GM19099 (cell line): ENCODE results near the gene CEP112.

Experiments
- POLR2A ChIP-seq: IDR thresholded peaks from 3 replicates; pipeline ENCODE4 v1.6.1; 2011; ENCODE audit warnings: low read depth; ENCODE audit not compliant: insufficient read length; ENCODE audit errors: extremely low read depth

The CEP112 gene

DNA sequence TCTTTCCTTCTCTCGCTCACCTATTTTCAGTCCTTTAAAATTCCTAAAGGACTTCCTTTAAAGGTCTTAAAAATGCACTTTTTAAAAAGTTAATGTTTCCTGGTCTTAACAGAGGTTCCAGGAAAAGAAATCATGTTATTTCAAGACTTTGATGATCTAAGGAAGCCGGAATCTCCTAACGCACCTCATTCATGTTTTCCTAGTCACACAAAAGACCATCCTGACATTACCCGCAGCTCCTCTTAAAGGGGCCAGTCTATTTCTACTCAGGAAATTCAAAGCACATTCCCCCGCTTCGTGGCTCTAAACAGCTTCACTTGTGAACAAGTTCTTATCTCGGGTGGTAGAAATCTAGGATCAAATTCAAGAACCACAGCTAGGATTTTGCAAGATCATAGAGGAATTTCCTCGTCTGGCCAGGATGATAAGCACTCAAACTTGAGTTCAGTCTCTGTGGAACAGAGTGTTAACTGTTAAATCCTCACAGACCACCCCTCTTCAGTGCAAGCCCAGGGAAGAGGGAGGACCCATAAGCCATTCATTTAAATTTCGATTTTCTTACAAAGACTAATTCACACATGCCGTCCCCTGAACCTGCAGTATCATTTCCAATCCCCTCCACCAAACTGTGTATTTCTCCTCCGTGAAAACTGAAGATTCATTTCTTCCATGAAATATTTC, 493.4 kb downstream of the CEP112 start:
- TF ChIP-seq POLR2A: no peak

DNA sequence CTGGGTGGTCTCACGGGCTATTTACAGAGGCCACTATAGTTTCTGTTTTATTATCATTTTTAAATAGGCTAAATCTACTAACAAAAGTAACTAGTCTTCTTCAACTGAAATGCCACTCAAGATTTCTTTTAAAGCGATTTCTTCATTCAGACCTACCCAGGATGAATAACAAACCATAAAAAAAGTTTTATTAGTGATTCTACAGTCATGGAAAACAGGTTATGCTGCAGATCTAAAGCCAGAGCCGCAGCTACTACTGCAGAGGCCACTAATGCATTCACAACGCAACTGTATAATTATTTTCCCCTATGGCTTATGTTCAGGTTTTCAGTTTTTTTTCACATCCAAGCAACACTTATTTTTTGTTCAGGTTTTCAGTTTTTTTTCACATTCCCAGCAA, 494.3 kb downstream of the CEP112 start:
- TF ChIP-seq POLR2A: no peak

DNA sequence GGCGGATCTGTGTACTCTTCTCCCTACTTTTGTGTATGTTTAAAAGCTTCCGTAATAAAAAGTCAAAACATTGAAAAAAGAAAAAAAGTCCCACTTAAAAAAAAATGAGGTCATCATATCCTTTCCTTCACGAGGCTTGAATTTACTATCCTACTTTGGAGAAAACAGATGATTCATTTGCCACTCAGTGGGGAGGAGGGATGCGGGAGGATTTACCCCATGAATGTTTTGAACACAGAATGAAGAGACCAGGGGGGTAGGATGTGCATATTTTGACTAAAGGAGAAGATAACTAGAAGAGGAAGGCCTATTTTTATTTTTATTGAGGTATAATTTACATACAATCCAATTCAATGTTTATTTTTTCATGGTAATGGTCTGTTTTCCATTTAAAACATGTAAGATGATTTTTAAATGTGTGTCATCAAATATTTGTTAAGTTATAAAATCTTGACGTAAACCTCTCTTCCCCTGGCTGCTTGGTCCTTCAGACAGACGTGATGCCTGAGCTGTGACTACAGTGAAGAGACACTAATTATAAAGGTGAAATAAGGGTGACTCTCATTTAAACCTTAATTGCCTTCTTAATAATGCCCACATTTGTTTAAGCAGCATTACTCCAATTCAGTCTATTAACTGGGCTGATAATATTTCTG, 495.1 kb downstream of the CEP112 start:
- TF ChIP-seq POLR2A: no peak

DNA sequence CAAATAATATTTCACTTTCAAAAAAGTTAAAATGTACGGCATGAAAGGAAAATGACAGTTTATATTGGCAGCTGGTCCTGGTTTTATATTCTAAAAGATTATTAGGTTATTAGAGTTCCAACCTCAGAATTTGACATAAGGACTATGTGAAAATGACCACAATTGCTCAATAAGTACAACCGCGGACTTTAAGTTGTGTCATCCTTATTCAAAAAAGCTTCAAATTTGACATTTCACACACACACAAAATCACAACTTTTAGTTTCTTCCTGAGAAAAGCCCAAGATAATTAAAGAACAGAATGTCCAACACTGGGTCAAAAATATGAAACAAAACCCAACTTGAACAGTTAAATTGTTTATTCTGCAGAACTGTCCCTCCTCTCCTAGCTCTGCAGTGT, 497.3 kb downstream of the CEP112 start:
- TF ChIP-seq POLR2A: no peak

DNA sequence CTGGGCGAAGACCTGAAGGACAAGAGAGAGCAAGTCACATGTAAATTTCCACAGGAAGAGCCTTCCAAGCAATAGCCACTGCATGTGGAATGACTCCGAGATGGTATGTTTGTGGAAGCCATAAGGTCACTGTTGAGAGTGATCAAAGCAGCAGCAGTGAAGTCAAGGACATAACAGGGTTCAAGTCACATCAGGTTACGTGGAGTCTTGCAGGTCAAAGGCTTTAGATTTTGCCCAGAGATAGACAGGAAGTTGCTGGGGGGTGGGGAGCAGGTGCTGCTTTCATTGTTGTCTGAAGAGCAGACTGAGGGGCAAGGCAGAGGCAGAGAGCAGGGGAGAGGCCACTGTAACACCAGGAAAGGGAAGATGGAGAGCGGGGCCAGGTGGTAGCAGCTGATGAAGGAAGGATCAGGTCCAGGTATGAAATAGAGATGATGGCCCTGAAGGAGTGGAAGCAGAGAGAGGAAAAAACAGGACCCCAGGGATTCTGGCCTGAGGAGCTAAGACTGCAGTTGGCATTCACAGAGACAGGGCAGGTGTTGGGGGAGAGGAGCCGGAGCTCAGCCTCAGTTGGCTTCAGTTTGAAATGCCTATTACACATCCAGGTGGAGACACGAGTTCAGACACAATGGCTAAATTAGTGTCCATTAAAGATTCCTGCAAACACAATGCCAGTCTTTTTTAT, 501.2 kb downstream of the CEP112 start:
- no peak for TF ChIP-seq POLR2A

DNA sequence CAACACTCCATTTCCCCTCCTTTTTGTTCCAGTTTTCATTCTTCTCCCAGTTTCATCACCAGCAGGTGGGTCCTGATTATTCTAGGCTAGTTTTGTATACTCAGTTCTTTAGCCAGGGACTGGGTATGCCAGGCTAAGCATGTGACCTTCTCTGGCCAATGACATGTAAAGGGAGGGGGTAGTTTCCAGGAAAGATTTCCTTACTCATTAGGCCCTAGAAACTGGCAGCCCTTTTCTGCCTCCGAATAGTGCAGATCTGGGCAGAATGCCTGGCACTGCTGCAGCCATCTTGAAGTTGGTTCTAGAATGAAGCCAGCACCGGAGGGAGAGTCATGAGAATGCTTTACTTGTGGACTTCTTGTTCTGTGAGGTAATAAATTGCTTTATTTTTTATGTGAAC, 503.6 kb downstream of the CEP112 start:
- no peak for TF ChIP-seq POLR2A

DNA sequence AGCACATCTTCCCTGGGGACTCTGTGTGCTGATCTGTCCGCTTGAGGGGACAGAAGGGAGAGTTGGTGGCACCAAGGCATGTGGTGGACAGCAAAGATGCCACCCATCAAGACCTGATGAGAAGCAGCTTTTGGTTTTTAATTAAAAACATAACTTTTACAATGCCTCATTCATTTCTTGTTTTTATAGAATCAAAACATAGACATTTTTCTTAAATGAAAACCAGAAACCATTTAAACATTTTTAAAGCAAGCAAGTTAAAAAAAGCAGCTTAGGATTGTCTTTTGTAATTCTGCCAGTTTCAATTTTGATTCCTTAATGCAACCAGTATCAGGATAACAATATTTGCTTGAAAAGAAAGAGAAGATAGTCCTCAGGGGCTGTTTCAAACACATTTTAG, 506.8 kb downstream of the CEP112 start:
- TF ChIP-seq POLR2A: no peak

DNA sequence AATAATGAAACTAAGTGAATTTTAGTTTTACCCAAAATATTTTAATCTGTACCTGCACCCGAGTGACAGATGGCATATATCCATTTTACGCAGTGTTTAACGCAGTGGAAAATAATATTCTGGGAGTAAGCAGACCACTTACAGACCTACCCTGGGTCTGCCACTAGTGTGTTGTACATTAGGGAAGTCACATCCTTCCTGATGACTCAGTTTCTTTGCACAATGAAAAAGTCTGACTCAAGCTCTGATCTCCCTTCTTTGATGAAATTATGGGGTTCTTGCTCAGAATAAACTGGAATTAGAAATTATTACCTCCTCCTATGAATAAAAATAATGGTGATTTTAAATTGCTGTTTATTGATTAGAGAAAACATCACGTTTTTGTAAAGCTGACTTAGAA, 507.3 kb downstream of the CEP112 start:
- TF ChIP-seq POLR2A: no peak

DNA sequence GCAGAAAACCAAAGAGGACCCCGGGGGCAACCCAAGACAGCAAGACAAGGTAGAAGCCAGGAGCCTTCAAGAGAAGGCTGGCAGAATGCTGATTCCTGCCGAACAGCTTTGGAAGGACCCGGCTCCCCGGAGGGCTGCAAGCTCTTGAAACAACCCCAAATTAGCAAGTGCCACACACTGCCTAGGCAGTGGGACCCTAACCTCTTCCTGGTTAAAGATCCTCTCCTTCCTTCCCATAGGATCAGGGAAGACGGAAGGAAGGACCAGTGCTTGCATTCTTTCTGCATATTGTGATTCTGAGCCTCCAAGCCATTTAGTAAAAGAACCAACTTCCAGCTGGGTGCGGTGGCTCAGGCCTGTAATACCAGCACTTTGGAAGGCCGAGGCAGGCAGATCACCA, 508.5 kb downstream of the CEP112 start:
- no peak for TF ChIP-seq POLR2A

DNA sequence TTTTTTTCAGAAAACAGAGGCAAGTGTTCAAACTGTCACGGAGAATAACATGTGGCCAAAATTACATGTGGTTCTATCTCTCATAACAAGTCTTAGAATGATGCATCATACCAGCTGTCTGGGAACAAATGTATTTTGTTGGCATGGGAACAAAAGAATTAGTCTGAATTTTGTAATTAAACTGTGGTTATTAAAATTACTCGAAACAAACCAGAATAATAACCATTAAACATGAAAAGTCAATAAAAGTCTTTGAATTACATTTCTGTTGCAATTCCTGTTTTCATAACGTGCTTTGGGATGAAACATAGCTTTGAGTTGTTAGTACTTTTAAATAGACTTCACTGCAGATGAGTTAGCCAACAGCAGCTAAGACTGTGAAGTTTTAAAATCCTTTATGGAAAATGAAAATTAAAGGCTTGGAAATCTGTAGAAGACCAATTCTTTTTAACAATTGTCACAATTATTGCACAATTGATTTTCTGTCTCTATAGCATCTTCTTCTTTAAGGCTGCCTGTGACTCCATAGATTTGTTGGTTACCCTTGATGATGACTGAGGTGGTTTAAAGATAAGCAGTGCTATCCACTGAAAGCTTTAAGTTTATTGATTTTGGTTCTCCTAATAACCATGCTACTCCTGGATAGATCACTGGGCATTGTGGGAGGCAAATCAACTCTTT, 512.6 kb downstream of the CEP112 start:
- TF ChIP-seq POLR2A: no peak

DNA sequence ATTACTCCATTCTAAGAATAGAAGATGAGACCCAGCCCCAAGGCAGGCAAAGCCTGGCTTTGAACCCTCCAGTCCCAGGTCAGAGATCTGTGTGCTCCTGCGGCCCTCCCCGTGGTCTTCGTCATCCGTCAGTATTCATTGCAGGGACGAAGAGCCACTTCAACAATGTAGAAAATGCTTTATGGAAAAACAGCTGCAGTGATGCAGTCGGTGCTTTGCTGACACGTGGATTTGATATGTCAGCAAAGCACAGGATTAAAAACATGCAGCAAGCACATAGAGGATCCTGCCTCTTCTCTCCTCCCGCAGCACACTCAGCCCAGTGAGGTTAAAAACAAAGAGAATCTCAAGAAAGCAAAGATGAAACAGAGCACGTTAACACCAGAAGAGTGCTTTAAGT, 513.4 kb downstream of the CEP112 start:
- no peak for TF ChIP-seq POLR2A

DNA sequence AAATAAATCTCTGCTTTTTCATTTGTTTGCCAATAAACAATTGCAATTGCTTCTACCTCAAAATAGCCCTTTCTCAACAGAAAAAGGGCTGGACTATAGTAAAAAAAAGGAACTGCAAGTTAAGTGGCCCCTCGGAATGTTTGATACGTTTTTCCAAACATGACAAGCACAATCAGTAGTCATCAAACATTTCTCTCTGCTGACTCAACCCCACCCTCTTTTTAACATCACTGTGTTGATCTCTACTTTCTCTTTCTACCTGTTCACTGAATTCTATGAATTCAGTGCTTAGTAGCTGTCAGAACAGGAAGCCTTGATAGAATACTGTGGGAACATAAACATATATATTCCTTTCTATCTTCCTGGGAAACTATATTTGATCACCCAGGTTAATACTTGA, 514.0 kb downstream of the CEP112 start:
- TF ChIP-seq POLR2A: no peak

DNA sequence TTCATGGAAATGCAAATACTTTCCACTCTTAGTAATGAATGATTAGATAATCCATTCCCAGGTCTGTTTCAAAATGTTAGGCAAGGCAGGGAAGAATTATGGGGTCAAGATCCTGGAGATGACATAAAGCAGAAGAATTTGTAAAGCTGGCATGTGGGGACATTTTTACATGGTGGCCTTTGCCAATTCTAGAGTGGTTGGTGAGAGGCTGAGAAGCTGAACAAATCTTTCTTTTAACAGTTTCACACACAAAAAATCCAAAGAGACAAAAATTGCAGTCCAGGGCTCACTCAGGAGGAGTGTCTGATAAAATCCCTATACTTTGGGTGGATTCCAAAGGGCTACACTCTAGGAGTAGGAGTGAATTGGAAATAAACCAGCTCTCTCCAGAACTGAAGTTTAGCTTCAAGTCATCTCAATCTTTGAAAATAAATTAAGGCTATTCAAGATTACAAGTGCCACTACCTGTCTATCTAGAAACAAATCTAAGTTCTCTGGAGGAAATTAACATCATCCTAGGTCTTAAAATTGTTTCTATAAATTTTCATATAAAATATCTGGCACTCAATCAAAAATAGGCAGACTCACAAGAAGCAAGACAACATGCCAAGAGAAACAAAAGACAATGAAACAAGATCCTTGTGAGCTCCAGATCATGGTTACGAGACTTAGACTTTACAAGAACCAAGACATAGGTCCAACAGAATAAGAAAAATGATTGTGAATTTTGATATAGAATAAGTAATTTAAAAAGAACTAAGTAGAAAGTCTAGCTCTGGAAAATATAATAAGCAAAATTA, 517.5 kb downstream of the CEP112 start:
- TF ChIP-seq POLR2A: no peak

DNA sequence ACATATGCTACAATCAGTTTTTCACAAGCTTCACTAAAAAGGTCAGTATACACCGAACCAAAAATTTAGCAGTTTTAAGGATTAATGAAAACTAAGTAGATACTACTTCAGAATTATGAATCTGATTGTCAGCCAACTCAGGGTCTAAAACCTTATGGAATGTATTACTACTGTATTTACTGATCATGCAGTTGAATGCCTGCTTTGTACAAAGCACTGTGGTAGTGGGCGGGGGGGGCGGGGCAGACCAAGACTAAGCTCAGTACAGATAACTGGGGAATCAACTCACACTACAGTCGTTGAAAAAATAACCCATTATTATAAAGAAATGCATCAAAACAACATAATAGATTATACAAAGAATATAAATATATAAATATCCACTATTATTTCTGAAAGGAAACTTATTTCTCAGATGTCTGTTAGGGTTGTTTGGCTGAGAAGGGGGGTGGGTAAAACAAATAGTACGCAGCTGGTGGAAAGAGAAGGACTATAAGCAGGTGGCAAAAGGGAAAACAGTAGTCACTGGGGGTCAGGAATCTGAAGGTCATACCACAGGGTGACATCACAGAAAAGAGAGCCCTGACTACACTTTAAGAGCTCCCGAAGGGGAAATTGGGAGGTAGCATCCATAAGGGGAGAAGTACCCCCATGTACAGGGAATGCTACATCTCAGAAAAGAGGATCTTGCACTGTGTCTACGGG, 521.1 kb downstream of the CEP112 start:
- TF ChIP-seq POLR2A: no peak
